GM12878 (cell line): ENCODE results near the gene CDK7. TPM values are rescaled to one million over a fixed set of nuclear protein-coding genes. Genes with fewer than 3 reads are reported as not detected.
A peak's percentile ranks its signal among the peaks of the same experiment; 100 is the strongest.

Experiments used
- CHD2 ChIP-seq: IDR thresholded peaks from 2 replicates; pipeline ENCODE4 v1.6.1; 2011; ENCODE audit warnings: low read depth, low read length, improper control_type of control experiment, borderline replicate concordance
- CREB1 ChIP-seq: IDR thresholded peaks from 2 replicates; pipeline ENCODE4 v1.6.1; 2012; ENCODE audit warnings: low read depth, mild to moderate bottlenecking, inconsistent platforms
- DPF2 ChIP-seq: fragments of 450-650 bp; IDR thresholded peaks from 2 replicates; pipeline ENCODE4 v1.6.1; 2017; ENCODE audit warnings: mild to moderate bottlenecking
- FOXK2 ChIP-seq: fragments of 450-650 bp; IDR thresholded peaks from 2 replicates; pipeline ENCODE4 v1.6.1; 2017; ENCODE audit warnings: mild to moderate bottlenecking, moderate library complexity
- HDGF ChIP-seq: fragments of 450-650 bp; IDR thresholded peaks from 2 replicates; pipeline ENCODE4 v1.6.1; 2016; ENCODE audit warnings: antibody characterized with exemption
- MEF2A ChIP-seq: IDR thresholded peaks from 2 replicates; pipeline ENCODE4 v1.6.1; 2011; ENCODE audit warnings: low read depth, mild to moderate bottlenecking, low read length, moderate library complexity; ENCODE audit not compliant: insufficient read depth
- MTA2 ChIP-seq: fragments of 450-650 bp; IDR thresholded peaks from 2 replicates; pipeline ENCODE4 v1.6.1; 2016; ENCODE audit warnings: low read depth, mild to moderate bottlenecking, moderate library complexity
- PML ChIP-seq: IDR thresholded peaks from 2 replicates; pipeline ENCODE4 v1.6.1; 2012; ENCODE audit warnings: low read length, inconsistent platforms
- POLR2AphosphoS5 ChIP-seq: IDR thresholded peaks from 2 replicates; pipeline ENCODE4 v1.6.1; 2011; ENCODE audit warnings: mild to moderate bottlenecking, low read length, inconsistent platforms
- POU2F2 ChIP-seq: IDR thresholded peaks from 3 replicates; pipeline ENCODE4 v1.6.1; 2011; ENCODE audit warnings: low read depth, mild to moderate bottlenecking, low read length, borderline replicate concordance
- RELA ChIP-seq: fragments of 450-650 bp; IDR thresholded peaks from 2 replicates; pipeline ENCODE4 v1.8.0; 2014; ENCODE audit warnings: borderline replicate concordance; ENCODE audit not compliant: partially characterized antibody
- SIN3A ChIP-seq: IDR thresholded peaks from 2 replicates; pipeline ENCODE4 v1.6.1; 2012; ENCODE audit warnings: low read depth, low read length, improper control_type of control experiment
- SMAD1 ChIP-seq: fragments of 450-650 bp; IDR thresholded peaks from 2 replicates; pipeline ENCODE4 v1.6.1; 2018; ENCODE audit warnings: mild to moderate bottlenecking, low read depth; ENCODE audit not compliant: partially characterized antibody
- SMAD5 ChIP-seq: IDR thresholded peaks from 2 replicates; pipeline ENCODE4 v1.6.1; 2016; ENCODE audit warnings: antibody characterized with exemption, low read depth
- SMC3 ChIP-seq: IDR thresholded peaks from 2 replicates; pipeline ENCODE4 v1.6.1; 2011; ENCODE audit warnings: low read length, improper control_type of control experiment, borderline replicate concordance
- SREBF1 ChIP-seq: IDR thresholded peaks from 2 replicates; pipeline ENCODE4 v1.6.1; 2012; ENCODE audit warnings: mild to moderate bottlenecking, low read length
- TARDBP ChIP-seq: IDR thresholded peaks from 2 replicates; pipeline ENCODE4 v1.6.1; 2016; ENCODE audit warnings: borderline replicate concordance
- TCF12 ChIP-seq: IDR thresholded peaks from 2 replicates; pipeline ENCODE4 v1.6.1; 2011; ENCODE audit warnings: low read depth, mild to moderate bottlenecking, low read length
- YBX1 ChIP-seq: fragments of 450-650 bp; IDR thresholded peaks from 2 replicates; pipeline ENCODE4 v1.6.1; 2016; ENCODE audit warnings: antibody characterized with exemption
- ZNF274 ChIP-seq: IDR thresholded peaks from one replicate; pipeline ENCODE4 v1.8.0; 2011; ENCODE audit not compliant: insufficient read length, insufficient read depth
- ZNF622 ChIP-seq: fragments of 450-650 bp; IDR thresholded peaks from 2 replicates; pipeline ENCODE4 v1.6.1; 2017; ENCODE audit warnings: mild to moderate bottlenecking, inconsistent platforms
- polyA plus RNA-seq, 11 experiments: library from polyadenylated mRNA; depleted of rRNA in 4 of 11; unstranded in 6 of 11; stranded (reverse) in 5 of 11; fragments of >200 nt; fragmentation: Nextera tagmentation in 4 of 11; fragmentation: Illumina TruSeq in 1 of 11; extraction: Ambion mirVana in 4 of 11; extraction: Trizol in 1 of 11; gene quantifications; 1 replicate in 1 of 11; 2 replicates in 10 of 11; pipeline versions ENCODE4 v1.2.1 to v1.2.3, GENCODE V29; 2011 to 2016; ENCODE audit warnings: inconsistent platforms in 2 of 11, missing spikeins in 2 of 11, low read depth in 1 of 11
- total RNA-seq, 4 experiments: library from RNA; depleted of rRNA in 3 of 4; stranded (reverse); fragments of >200 nt in 3 of 4; fragmentation: Illumina TruSeq in 1 of 4; extraction: Trizol in 1 of 4; gene quantifications; 2 replicates each; pipeline versions ENCODE4 v1.2.1 to v1.2.3, GENCODE V29; 2013 to 2021
- TF ChIP-seq, protein P1 (sequence below): IDR thresholded peaks from 2 replicates; pipeline ENCODE4 v1.6.1; 2012; ENCODE audit warnings: low read depth, low read length, improper control_type of control experiment
- TF ChIP-seq, protein P2 (sequence below): fragments of 450-650 bp; conservative IDR thresholded peaks from 2 replicates; pipeline ENCODE4 v1.6.1; 2017; ENCODE audit warnings: mild to moderate bottlenecking, moderate library complexity
- TF ChIP-seq, protein P3 (sequence below): fragments of 450-650 bp; IDR thresholded peaks from 2 replicates; pipeline ENCODE4 v1.6.1; 2016; ENCODE audit warnings: mild to moderate bottlenecking

CDK7 gene
- total and polyA plus RNA-seq, 10 of the 15 experiments (the other 5 are each of a cell fraction or from before 2014, with no cell fraction given) = 26.0 to 93.9 (median 43.0) TPM

DNA sequence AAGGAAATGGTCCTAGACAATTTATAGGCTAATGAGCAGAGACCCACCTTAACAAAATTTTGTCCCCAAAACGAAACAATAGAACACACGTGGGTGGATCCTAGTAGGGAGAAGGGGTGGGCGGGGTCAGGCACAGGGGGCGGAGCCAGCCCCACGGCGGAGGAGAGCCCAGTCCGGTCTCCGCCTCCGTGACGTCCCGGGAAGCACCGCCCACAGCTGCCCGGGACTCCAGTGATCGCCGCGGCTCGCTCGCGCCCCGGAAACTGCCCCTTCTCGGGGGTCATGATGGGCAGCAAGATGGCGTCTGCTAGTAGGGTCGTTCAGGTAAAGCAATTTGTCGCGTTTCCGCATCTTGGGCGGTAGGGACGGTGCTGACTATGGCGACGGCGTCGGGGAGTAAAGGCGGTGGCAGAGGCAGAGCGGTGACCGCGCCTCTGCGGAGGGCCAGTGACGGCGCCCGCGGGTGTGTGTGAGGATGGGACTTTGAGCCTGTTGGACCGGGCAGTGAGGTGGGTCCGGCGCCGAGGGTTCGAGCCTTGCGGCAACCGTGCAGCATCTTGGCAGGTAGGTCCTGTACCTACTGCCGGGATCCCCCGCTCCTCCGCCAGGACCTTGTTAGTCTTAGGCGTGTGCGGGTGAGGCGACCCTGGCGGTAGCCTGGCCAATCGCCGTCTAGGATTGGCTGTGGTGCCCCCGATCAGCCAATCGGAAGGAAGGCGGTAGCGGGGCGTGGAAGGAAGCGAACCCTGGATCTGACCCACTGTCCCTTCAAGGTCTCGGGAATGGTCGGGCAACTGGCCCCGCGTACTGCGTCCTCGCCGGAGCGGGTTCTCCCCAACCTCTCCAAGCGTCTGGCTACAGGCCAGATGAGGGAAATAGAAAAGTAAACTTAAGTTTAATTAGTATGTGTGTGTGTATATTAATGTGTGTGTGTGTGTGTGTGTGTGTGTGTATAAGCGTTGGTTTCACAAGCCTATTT lies 16.8 kb upstream of the CDK7 start (continued):
- TF ChIP-seq RELA = peak; percentile 81
- peak; percentile 66 for TF ChIP-seq DPF2
- peak; percentile 65 for TF ChIP-seq SMAD5
- no peak for TF ChIP-seq ZNF274
- TF ChIP-seq MEF2A = no peak
- TF ChIP-seq, protein P1, sequence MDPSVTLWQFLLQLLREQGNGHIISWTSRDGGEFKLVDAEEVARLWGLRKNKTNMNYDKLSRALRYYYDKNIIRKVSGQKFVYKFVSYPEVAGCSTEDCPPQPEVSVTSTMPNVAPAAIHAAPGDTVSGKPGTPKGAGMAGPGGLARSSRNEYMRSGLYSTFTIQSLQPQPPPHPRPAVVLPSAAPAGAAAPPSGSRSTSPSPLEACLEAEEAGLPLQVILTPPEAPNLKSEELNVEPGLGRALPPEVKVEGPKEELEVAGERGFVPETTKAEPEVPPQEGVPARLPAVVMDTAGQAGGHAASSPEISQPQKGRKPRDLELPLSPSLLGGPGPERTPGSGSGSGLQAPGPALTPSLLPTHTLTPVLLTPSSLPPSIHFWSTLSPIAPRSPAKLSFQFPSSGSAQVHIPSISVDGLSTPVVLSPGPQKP = no peak
- TF ChIP-seq, protein P2, sequence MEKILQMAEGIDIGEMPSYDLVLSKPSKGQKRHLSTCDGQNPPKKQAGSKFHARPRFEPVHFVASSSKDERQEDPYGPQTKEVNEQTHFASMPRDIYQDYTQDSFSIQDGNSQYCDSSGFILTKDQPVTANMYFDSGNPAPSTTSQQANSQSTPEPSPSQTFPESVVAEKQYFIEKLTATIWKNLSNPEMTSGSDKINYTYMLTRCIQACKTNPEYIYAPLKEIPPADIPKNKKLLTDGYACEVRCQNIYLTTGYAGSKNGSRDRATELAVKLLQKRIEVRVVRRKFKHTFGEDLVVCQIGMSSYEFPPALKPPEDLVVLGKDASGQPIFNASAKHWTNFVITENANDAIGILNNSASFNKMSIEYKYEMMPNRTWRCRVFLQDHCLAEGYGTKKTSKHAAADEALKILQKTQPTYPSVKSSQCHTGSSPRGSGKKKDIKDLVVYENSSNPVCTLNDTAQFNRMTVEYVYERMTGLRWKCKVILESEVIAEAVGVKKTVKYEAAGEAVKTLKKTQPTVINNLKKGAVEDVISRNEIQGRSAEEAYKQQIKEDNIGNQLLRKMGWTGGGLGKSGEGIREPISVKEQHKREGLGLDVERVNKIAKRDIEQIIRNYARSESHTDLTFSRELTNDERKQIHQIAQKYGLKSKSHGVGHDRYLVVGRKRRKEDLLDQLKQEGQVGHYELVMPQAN = peak; percentile 93
- TF ChIP-seq POLR2AphosphoS5 = peak; percentile 83
- TF ChIP-seq SMC3 = peak; percentile 4; the same call in 1 of the 2 replicates
- TF ChIP-seq YBX1 = no peak
- TF ChIP-seq HDGF = peak; percentile 95
- TF ChIP-seq, protein P3, sequence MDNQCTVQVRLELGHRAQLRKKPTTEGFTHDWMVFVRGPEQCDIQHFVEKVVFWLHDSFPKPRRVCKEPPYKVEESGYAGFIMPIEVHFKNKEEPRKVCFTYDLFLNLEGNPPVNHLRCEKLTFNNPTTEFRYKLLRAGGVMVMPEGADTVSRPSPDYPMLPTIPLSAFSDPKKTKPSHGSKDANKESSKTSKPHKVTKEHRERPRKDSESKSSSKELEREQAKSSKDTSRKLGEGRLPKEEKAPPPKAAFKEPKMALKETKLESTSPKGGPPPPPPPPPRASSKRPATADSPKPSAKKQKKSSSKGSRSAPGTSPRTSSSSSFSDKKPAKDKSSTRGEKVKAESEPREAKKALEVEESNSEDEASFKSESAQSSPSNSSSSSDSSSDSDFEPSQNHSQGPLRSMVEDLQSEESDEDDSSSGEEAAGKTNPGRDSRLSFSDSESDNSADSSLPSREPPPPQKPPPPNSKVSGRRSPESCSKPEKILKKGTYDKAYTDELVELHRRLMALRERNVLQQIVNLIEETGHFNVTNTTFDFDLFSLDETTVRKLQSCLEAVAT = peak; percentile 67
- no peak; the same call in 1 of the 2 replicates for TF ChIP-seq CHD2
- TF ChIP-seq ZNF622 = no peak
- peak; percentile 55; the same call in 1 of the 2 replicates for TF ChIP-seq TCF12
- no peak for TF ChIP-seq POU2F2
- TF ChIP-seq PML = peak; percentile 81
- TF ChIP-seq SREBF1 = no peak; the same call in 1 of the 2 replicates
- peak; percentile 25 for TF ChIP-seq SMAD1
- no peak for TF ChIP-seq FOXK2
- TF ChIP-seq CREB1 = peak; percentile 75
- 0 out of 2 replicates have a peak, but pooled peaks have one; percentile 34 for TF ChIP-seq TARDBP
- peak; percentile 57; the same call in 1 of the 2 replicates for TF ChIP-seq MTA2
- TF ChIP-seq SIN3A = peak; percentile 89
